IMR-90 (cell line): Measurements from ENCODE around the gene DCLK1.

ENCODE experiments used
- BHLHE40 ChIP-seq: fragments of 150-350 bp; IDR thresholded peaks from 2 replicates; pipeline ENCODE4 v1.6.1; 2016; ENCODE audit warnings: mild to moderate bottlenecking, low read depth, low read length
- CTCF ChIP-seq: conservative IDR thresholded peaks from 2 replicates; pipeline ENCODE4 v1.5.1; 2012; ENCODE audit warnings: mild to moderate bottlenecking, low read depth, low read length, improper control_type of control experiment
- MXI1 ChIP-seq: IDR thresholded peaks from 2 replicates; pipeline ENCODE4 v1.6.1; 2012; ENCODE audit warnings: low read depth, mild to moderate bottlenecking, low read length, moderate library complexity, borderline replicate concordance
- POLR2A ChIP-seq: IDR thresholded peaks from 2 replicates; pipeline ENCODE4 v1.6.1; 2012; ENCODE audit warnings: mild to moderate bottlenecking, low read depth, low read length
- RCOR1 ChIP-seq: IDR thresholded peaks from 2 replicates; pipeline ENCODE4 v1.6.1; 2012; ENCODE audit warnings: mild to moderate bottlenecking, low read length, improper control_type of control experiment; ENCODE audit not compliant: insufficient replicate concordance
- SMC3 ChIP-seq: fragments of 150-350 bp; IDR thresholded peaks from 2 replicates; pipeline ENCODE4 v1.6.1; 2016; ENCODE audit warnings: low read depth, mild to moderate bottlenecking, antibody characterized with exemption, low read length, moderate library complexity

DNA sequence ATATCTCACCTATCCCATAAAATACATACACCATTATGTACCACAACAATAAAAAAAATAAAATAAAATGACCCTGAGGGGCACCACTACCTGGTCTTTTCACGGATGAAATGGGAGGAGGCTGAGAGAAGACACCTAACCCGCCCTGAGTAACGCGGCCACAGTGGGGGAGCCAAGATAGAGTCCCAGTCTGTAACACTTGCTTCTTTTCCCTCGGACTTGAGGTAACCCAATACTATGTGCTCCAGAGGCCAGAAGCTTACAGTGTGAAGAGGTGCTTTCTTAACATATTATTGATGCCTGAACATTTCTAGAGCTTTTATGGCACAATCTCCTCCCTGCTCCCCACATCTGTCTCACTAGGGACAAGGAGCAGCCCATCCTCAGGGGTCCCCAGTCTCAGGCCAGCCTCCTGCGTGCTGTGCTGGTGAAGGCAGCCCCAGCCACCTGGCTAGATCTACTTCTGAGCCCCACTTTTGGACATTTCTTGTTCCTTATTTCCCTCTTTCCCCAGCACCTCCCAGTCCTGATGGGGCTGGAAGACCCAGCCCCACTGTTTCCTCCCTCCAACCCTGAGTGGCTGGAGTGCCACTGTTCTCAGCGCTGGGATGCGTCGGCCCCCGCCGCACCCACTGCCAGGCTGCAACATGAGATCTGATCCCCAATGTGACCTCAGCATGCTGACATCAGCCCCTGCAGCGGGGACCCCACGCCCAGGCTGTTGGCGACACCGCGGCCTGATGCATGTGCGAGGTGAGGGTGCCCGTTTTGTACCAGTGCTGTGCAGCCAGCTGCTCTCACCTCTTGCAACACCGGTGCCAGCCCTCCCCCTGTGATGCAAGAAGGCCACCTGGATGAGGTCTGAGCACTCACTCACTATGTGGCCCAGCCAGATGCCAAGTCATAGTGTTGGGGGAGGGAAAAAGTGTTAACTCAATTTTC lies 143.3 kb downstream of the DCLK1 start:
- TF ChIP-seq MXI1 (no peak), CTCF (no peak), POLR2A (no peak), SMC3 (no peak), BHLHE40 (no peak), RCOR1 (no peak)
